RCC 7860 (cell line): ENCODE measurements around the gene USP3.
A peak's percentile ranks its signal among the peaks of the same experiment; 100 is the strongest.

Source experiments
- DNase-seq: peaks from one replicate; pipeline ENCODE4 v3.0.0-alpha.2; 2015; ENCODE audit warnings: low spot score
- FAIRE-seq: peaks from 2 replicates; lab custom pipeline; 2012; peaks lifted over from hg19 to GRCh38; lab: Jason Lieb, UNC

Gene USP3

DNA sequence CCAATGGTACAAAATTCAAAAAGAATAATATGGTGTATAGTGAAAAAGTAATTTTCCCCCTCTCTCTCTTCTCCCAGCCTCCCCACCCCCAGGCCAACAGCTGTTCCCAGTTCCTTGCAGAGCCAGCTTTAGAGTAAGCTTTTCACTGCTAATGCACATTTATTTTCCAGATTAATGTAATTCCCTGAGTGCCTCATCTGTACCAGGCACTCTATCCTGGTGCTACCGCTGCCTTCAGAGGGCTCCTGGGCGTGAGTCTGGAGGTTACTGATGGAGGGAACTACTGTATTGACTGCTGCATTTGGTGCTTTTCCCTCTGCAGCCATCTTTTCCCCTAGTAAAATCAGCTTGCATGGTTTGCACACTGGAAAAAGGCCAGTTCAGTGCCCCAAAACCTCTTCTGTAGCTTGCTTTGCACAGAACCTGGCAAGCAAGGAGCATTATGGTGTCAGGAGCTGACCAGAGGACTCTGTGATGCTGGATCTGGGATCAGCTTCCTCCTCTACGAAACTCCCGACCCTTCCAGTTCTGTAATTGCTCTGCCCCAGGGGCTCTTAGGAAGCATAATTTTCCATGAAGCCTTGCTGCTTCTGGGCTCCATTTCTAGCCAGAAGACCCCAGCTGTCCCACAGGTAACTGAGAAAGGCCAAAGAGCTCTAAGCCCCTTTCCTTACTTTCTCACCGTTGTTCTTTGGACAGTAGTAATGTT, 8.5 kb upstream of the USP3 start:
- DNase-seq: no peak

DNA sequence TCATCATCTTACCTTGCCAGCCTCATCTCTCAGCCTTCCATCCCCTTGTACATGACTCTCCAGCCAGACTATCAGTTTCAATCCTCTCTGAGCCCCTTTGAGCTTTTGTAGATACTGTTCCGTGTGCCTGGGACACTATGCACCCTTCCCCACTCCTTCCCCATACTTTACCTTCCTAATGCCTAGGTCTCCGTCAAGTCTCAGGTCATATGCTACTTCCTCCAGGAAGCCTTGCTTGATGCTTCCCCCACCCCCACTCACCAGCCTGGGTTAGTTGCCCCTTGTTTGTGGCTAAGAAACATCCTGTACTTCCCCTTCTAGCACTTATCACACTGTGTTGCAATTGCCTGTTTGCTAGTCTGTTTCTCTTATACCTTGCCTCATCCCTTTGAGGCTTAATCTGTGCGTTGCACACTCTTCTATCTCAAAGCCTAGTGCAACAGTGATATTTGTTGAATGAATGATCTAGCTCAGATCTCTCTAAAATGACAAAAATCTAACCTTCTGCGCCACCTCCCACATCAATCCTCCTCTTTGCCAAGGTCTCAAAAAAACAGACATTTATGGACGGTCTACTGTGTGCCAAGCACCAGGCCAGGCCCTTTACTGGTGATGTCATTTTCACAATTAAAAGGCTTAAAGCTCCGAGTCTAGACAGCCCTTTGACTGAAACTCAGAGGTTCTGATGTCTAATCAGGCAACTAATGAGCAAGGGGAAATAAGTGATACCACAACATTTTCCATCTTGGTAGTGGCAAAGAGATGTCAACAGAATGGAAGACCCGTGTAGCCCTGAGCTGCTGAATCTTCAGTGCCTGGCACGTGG, 6.5 kb upstream of the USP3 start:
- FAIRE-seq: no peak
- DNase-seq: no peak

More for the DNA sequence above, 8.5 kb upstream of the USP3 start:
- FAIRE-seq: no peak

DNA sequence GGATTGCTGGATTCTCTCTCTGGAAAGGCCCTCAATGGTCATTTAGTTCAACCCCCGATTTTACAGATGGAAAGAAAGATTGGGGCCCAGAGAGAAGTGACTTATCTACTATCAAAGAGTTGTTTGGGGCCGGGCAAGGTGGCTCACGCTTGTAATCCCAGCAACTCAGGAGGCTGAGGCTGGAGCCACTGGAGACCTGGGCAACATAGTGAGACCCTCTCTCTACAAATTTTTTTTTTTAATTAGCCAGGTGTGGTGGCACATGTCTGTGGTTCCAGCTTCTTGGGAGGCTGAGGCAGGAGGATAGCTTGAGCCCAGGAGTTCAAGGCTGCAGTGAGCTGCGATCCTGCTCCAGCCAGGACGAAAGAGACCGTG, 5.2 kb upstream of the USP3 start:
- FAIRE-seq (no peak), DNase-seq (no peak)

DNA sequence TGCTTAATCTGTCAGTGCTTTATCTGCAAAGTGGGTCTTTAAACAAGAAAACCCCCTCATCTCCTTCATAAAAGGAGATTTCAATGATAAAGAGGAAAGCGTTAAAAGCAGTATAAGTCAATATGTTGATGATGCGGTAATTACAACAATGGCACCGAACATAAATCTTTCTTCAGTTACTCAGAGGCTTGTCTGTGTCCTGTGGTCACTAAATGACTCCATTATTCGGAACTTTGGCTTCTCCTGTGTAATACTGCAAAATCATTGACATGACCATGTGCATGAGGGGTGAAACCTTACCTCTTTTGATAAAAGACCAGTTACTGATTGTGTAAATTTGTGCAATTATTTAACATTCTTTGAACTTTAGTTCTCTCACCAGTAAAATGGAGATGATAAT, 4.8 kb upstream of the USP3 start:
- FAIRE-seq (no peak), DNase-seq (no peak)

DNA sequence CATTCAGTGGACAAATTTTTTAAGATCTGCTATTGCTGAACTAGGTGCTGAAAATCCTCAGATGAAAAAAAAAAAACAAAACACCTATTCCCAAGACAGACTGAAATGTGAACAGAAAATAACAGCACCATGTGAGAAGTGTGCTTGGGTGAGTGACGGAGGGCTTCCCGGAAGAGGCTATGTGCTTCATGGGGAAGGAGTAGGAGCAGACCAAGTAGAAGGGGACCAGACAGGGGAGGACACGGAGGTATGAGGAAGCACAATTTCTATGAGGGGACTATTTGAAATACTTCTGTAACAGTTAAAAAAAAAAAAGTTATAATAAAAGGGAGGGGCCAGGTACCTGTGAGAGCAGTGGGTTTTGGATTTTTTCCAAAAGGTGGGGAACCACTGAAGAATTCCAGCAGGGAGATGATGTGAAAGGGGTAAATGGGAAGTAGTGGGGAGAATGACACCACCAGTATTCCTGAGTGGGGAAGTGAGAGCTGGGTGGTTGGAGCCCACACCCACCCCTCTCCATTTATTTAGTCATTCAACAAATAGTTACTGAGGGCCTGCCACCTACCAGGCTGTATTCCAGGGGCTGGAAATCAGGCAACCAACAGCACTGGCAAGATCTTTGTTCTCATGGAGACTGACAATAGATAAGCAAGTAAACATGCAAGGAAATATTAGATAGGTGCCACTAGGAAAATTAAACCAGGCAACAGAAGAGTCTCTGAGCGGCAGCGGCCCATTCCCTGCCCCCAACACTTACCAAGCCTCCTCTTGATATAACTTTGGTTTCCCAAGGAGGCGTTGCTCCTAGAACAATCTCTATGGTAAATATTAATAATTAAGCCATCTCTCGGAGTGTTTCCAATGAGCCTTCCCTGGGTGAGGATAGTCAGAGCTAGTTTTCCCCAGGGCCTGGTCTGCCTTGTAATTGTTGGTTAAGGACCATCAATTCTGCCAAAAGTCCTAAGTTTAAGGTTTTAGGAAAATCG, 3.8 kb upstream of the USP3 start:
- peak; percentile 76 for FAIRE-seq
- DNase-seq: peak; percentile 74

DNA sequence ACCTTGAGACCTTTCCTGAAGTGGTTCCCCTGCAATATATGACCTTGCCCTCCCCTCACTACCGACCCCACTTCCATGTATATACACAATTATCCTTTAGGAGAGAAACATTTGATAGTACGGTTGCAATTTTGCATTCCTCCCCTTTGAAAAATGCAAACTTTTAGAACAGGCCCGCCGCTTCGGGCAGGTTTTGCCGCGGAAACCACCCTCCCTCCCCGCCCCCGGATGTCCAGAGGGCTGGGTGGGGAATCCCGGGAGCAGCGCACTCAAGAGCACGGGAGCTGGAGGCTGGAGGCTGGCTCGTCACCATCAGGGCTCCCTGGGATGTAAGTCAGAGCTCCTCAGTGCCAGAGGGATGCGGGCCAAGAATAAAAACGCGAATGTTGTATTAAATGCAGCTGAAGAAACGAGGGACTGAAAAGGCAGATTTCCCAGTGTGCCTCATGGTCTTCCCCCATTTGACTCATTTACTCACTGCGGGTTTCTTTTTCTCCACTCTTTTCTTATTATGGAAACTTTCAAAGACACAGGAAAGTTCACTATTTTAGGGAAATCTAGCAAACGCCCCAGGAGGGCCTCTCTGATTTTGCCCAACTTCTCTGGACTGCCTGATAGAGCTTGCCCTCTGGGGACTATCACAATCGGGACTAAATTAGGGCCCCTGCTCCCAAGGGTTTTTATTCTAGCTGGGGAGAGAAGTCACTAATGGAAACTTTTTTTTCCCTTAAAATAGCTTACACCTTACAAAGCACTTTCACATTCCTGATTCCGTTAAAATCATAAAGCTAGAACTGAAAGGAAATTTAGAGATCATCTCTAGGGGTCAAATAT, 2.9 kb upstream of the USP3 start:
- DNase-seq (peak; percentile 69), FAIRE-seq (no peak)

DNA sequence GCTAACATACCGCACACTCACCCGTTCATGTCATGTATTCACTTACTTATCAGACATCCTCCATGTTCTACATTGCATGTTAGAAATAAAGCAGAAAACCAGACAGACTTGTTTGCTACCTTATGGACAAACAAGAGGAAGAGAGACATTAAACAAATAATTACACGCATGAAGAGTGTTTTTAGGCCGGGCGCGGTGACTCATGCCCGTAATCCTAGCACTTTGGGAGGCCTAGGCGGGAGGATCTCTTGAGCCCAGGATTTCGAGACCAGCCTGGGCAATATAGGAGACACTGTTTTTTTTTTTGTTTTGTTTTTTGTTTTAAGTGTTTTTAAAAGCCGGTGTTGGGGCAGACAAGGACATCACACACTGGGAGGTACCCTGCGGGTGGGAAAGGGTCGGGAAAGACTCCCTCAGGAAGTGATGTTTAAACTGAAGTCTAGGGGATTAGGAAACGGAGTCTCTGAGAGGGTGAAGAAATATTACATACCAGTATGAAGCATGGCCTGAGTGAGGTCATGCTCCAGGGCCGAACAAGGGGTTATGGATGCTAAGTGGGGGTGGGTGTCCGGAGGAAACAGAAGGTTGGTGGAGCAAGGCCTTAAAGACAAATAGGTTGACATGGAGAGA, 2.1 kb upstream of the USP3 start:
- FAIRE-seq: no peak
- DNase-seq: no peak

DNA sequence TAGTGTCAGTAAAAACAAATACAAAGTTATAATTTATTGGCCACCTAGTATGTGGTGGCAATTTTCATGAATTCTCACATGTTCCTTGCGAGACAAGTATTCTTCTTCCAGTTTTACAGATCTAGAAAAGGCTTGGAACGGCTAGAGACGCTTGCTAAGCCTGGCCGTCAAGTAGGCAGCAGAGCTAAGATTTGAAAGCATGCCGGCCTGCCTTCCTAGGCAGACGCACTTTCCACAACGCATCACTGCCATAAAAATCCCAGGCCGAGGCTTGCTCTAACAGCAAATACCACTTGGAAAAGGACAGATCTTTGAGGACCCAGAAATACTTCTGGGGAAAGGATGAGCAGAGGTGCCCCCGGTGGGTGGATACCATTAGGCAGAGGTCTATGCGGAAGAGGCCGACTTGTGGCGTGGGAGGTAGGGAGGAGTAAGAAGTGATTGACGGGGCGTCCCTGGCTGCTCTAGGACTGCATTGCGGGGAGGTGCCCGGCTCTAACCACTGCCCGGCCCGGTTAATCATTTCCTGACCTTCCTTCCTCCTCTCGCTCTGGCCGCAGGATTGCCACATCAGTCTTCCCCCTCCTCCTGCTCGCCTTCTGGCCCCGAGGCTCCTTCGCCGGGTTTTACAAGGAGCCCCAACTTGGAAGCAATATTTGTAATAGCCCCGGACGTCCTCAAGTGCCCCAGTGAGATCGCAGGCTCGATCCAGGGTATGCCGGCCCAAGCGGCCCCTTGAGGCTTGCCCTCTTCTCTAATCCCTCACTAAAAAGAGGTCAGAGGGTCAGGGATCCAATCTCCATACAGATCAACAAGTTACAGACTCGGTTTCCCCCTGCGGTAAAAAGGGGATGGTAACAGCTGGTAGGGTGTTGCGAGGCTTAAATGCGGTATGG, 1.3 kb upstream of the USP3 start:
- FAIRE-seq: peak; percentile 81
- DNase-seq: peak; percentile 97

DNA sequence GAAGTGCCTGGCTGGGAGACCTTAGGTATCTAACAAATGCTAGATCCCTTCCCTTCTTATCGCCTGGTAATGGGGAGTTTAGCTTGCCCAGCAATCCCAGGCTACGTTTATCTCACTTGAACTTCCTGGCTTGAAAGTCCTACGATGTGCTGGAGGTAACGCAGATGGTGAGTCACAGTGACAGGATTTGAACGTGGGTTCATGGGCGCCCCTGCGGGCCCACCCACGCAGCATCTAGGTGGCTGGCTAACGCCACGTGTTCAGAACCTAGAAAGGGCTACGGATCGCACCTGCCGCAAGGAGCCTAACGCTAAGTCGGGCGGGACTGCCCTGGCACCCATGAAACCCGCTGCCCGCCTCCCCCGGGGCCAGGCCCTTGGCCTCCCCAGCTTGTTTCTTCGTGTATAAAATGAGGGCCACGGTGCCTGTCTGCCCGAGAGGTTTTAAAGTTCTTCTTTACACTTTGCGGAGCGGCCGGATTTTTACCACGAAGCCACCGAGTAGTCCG, 600 bp upstream of the USP3 start:
- peak; percentile 42 for FAIRE-seq
- peak; percentile 93 for DNase-seq

DNA sequence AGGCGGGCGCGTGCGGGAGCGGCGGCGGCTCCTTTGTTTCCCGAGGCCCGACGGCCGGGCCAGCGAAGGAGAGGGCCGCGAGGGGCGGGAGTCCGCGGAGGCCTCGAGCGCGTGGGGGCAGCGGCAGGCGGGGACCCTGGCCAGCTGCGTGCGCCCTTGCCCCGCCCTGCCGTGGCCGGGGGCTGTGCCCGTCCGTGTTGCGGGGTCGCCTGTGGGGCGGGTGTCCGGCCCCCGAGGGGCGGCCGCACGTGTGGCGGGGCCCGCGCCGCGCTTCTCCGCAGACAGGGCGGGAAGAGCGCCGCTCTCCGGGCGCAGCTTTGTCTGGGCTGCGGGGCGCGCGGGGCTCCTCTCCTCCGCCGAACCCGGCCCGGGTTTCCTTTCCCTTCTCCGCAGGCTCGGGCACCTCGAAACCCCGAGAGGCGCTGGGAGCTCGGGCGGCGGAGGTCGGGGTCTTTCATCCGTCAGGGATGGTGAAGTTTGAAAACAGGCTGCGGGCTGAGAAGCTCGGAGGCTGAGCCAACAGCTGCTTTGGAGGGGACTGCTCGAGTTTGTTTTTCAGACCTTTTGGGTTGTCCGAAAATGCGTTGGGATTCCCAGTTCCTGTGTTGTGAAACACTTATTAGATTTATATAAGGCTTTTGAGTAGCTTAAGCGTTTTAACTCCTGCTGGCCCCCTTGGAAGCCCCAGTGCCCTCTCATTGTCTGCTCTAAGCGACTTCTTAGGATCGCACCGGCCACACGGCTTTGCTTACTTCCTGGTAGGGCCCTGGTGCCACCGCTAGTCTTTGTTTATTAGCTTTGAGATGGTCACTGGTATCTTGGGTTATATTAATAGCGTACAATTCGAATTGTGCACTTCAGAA, 817 bp downstream of the USP3 start:
- peak; percentile 42 for DNase-seq

DNA sequence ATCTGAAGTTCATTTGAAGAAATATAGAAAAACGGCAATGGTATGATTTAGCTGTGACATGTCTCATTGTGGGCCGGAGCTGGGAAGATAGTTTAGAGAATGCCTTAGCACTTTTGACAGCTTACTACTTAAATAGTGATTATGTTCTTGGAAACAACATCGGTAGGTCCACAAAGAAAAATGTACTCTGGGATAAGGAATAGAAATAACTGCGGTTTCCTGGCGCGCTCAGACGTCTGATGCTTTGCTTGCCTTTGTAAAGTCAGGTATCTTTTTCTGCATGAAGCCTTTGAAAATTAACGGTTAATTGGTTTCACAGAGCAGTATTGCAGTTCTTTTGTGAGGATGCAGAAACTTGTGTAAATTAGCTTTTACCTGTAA, 1.4 kb downstream of the USP3 start:
- FAIRE-seq: no peak
- DNase-seq: no peak

More for the DNA sequence above, 817 bp downstream of the USP3 start:
- FAIRE-seq: no peak

DNA sequence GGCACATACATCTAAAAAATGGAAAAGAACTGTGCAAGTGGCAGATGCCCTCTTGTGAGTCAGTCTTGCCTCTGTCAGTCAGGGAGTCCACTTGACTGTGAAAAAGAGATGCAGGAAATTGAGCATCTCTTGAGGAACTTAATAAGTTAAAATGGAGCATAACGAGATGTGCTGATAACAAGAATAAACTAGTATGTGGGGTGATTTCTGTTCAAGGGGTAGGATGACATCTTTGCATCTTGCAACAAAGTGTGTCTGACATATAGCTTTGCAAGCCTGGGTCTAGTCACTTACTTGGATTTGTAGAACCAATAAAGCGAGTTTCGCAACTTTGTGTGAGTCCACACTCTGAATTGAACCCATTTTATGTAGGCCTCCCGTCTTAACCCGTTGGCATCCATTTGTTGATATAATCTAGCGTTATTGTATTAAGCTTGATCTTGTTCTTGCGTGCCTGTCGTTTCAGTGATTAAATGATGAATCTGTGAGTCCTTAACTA, 2.2 kb downstream of the USP3 start:
- FAIRE-seq: peak; percentile 16
- no peak for DNase-seq

DNA sequence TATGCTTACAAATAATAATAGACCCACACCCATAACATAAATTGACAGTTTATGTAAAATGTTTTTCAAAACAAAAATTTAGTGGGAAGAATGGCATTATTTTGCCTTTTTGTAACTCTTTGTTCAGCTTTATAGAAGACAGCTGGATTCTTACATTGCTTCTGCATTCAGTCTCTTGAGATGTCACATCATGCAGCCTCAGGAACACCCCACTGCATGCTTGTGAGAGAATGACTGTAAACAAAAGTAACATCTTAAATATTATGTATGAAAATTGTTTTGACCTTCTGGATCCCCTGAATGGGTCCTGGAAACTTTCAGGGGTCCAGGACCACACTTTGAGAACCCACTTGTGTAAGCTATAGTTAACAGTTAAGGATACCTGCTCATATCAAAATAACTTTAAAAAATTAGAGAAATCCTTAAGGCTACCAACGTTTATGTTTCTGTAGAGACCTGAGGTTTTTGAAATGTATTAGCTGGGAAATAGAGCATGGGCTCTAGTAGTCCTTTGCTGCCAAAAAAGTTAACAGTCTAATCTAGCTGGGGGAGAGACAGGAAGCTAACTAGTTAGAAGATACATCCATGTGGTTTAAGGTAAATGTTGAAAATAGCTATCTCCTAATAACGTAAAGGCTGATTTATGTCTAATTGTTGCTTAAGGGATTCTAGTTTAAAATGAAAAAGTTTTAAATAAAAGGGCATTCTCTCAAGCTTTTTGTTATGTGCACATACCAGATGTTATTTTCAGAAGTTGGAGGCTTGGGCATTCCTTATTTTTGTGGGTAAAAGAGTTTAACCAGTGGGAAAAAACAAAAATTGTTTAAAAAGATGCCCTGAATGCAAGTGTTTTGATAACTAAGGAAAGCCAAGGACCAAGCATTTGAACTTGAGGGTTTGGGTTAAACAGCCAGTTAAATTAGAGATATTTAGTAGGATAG, 3.8 kb downstream of the USP3 start:
- DNase-seq: no peak
- FAIRE-seq: no peak

DNA sequence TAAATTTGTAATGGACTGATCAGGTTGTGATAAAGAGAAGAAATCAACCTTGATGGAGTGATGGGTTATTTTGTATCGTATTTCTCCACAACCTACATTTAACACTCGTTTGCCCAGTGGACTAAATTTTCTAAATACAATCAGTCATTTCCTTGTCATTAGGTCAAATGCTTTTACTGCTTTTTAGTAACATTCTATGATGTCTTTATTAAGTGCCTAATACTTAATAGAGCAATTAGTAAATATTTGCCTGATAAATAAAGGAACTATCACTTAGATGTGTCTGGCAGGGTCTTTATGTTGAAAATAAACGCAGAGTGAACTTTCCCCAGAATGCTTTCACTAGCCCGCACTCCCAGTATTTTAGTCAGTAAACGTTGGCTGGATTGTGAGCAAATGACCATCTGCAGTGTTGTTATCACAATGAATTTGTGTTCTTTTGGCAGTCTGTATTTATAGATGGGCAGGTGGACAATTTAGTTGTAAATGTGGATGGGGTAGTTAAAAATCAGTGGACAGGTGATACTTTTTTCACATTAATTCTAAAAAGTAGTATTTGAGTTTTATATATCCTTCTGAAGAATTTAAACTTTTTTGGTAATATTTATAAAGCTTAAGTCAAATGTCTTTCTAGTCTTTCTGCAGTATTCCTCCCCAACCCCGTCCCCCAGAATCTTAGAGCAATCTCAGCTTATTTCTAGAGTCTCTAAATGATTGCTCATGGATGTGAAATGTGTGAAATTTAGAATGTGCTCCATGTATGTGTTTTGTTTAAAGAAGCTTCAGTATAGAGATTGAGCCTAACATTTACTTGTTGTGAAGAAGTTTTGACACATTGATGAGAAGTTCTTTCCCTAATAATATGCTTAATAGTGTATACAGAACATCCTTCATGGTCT, 4.9 kb downstream of the USP3 start:
- DNase-seq (no peak), FAIRE-seq (no peak)
